ENCODE results near the gene SLC36A1.
A peak's percentile ranks its signal among the peaks of the same experiment; 100 is the strongest.

GRCh38 chr5:151520294-151520693 lies 72.9 kb downstream of the SLC36A1 start:
- peak in 8 of 12 donors; percentile 15 to 40 (median 28) for TF ChIP-seq CTCF (IDR thresholded peaks at IDR 0.05)
- no peak for TF ChIP-seq POLR2A (IDR thresholded peaks at IDR 0.05)

All from heart left ventricle (tissue), 13 donors.